HG03378 (cell line): ENCODE data around the gene TRUB1.
"Not testable (repeated sequence)": the region's sequence is repeated elsewhere in the genome, so short reads cannot be mapped to it uniquely, and the experiment has no call there.

Experiments
- ATAC-seq: cut with Tn5 transposase; IDR thresholded peaks from one replicate; pipeline ENCODE4 v1.9.1; 2021; ENCODE audit warnings: mild to moderate bottlenecking, moderate library complexity; ENCODE audit not compliant: unreplicated experiment

The TRUB1 gene

DNA sequence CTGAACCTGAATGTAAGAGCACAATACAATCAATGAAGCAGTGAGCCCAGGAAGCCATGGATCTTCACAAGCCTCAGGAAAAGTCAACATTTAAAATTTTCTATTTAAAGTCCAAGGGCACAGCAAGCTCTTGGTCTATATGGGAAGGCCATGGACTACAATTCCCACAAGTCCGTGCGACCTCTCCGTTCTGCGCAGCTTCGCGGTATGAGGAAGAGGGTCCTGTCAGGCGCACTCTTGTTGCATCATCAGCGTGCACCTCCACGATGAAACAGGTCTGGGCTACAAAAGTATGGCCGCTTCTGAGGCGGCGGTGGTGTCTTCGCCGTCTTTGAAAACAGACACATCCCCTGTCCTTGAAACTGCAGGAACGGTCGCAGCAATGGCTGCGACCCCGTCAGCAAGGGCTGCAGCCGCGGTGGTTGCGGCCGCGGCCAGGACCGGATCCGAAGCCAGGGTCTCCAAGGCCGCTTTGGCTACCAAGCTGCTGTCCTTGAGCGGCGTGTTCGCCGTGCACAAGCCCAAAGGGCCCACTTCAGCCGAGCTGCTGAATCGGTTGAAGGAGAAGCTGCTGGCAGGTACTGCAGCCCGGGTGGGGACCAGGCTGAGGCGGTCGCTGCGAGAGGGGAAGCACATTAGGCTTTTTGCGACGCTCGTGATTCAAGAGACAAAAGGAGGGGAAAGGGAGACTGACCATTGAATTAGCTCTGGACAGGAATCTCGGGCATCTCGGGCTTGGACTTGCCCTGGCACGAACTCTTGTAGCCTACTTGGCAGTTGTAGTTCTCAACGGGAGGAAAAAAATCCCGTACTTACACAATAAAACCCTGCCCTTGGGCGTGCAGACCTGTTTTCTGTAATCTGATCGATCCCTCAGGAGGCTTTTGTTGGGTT is at the start of gene TRUB1:
Gene TRUB1, plus strand, starts transcription at position 234 of the 894 bp plus-strand sequence. Its CDS starts 59 bp downstream, at position 293.
- ATAC-seq = peak; percentile 100

- no peak for ATAC-seq
Observed at GRCh38 chr10:114893251-114893650, 44.7 kb upstream of the TRUB1 start.

GRCh38 chr10:114894911-114895310 is 43.1 kb upstream of the TRUB1 start:
- ATAC-seq = no peak

GRCh38 chr10:114897011-114897410 is 41.0 kb upstream of the TRUB1 start:
- not testable (repeated sequence) for ATAC-seq

- ATAC-seq = no peak
Observed at GRCh38 chr10:114897593-114897992, 40.4 kb upstream of the TRUB1 start.

DNA sequence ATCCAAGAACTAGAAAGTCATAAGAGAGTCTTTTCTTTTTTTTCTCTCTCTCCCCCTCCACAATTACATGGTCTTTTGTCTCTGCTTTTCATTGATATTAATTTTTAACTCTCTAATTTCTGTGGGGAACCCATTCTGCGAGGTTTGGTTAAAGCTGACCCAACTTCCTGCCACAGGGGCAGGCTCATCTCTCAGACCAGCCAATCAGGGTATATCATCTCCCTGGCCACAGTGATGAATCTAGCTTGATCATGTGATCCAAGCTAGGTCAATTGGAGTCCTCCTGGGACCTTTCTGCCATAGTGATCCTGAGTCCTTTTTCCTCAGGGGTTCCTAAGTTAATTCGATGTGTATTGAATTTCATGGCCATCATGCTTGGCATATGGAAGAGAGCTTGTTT is 38.0 kb upstream of the TRUB1 start:
- no peak for ATAC-seq

- no peak for ATAC-seq
Observed at GRCh38 chr10:114900658-114901057, 37.3 kb upstream of the TRUB1 start.

- no peak for ATAC-seq
Observed at GRCh38 chr10:114902151-114902550, 35.8 kb upstream of the TRUB1 start.

DNA sequence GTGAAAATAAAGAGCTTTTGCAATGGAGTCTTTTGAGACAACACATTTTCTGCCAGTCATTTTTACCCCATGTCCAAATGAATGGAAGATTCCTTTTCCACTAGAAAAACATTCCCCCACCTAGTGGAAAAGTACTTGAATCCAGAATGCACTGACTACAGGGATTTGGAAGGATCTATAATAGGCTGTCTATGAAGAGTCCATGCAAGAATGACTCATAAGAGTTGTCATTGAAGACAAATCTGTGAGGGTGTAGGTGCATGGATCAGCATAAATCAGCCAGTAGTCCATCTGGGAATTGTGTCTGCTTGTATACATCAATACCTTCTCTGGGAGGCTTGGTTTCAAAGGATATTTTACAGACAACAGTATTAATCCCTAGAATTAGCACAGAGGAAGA is 32.5 kb upstream of the TRUB1 start:
- no peak for ATAC-seq

GRCh38 chr10:114906981-114907380 is 31.0 kb upstream of the TRUB1 start:
- no peak for ATAC-seq

DNA sequence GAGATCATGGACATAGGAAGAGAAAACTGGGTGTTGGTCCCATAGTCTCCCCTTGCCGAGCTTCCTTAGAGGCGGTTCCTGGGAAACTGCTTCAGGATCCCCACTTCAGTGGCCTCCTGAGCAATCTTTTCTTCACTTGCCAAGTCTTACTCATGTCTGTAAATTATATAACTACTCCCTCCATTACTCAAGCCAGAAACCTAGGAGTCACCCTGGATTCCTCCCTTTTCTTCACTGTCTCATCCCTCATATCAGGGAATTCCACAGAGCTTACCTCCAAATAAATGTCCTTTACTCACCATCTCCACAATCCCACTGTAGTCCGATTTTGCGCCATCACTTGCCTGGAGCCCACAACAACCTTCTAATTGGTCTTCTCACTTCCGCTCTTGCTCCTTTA is 29.1 kb upstream of the TRUB1 start:
- ATAC-seq = no peak

DNA sequence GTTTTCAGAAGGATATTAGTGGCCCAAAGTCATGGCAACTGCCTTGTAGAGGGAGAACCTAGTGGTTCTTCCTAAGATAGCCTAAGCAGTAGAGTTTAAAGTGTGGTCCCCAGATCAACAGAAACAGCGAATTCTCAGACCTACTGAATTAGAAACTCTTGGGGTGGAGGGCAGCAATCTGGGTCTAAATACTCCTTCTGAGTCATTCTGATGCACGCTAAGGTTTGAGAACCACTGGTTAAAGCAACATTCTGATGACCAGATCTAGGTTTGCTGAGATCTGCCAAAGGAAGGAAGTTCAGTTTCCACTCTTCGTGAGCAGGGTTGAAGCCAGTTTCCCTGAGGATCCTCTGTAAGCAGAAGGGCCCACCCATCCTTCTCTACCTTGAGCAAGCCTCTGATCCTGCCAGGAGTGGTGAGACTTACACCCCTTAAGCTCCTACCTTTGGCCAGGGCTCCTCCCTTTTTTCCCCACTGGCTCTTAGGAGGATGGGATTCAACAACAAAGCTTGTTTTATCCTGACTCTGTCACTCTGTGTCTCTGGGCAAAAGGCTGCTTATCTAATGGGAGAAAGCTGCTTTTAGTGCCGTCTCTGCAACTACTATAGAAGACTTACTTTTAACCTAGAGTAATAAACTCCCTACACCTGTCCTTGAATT is 26.8 kb upstream of the TRUB1 start:
- ATAC-seq = peak; percentile 77

DNA sequence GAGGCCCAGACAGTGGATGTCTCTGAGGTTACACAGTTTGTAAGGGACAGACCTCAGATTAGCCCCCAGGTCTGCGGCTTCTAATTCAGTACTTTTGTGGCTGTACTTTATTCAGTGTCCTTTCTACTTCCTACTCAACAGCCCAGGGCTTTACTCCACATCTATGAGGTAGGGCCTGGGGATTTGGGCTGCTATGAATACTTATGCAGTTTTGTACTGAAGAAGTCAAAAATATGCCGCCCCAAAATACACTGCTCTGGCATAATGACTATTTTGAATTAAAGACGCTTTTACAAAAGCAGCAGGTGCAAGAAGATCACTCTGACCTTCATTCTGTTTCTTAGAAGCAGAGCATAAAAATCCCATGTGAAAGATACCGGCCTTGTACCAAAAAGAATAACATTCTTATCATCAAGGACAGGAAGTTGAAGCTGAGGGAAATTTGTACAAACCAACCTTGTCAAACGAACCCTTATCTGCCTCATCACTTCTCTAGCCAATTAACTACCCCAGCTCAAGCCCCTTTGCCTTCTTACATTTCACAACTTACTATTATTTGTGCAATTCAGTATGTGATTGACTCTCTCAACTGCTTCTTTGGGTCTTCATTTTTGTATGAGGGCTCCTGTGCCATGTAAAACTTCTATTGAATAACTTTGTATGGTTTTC is 26.1 kb upstream of the TRUB1 start:
- ATAC-seq = no peak

GRCh38 chr10:114912470-114912859 is 25.5 kb upstream of the TRUB1 start:
- ATAC-seq = no peak

DNA sequence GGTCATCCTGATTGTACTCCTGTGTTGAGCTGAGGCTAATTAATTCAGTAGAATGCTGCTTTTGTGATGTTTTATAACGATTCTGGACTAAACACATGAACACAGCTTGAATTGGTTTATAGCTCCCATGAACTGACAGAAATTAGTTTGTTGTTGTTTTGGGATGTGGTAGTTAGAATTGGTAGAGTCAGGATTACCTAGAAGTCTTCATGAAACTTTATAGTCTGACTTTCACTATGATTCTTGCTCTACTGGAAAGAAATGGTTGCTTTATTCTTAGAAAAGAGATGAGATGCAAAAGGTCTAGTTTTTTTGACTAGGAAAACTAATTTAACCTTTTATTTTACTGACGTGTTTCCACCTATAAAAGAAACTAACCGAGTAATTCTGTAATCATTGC is 23.4 kb upstream of the TRUB1 start:
- ATAC-seq = no peak

DNA sequence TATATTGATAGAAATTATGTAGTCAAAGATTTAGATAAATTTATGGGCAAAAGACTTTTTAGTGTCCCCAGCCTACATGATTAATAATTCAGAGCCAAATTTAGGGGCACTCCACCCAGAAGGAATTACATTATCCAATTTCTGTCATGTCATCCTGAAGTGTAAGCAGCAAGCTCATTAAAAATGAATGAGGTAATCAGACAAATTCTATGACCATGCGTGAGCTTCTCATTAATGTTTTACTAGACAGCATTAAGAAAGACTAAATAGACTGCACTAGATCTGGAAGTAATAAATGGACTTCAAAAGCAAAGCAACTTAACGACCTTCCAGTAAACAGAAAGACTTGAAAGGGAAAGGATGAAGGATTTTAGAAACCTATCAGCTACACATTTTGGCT is 22.7 kb upstream of the TRUB1 start:
- ATAC-seq = no peak

- ATAC-seq = no peak
Observed at GRCh38 chr10:114916653-114917052, 21.3 kb upstream of the TRUB1 start.

DNA sequence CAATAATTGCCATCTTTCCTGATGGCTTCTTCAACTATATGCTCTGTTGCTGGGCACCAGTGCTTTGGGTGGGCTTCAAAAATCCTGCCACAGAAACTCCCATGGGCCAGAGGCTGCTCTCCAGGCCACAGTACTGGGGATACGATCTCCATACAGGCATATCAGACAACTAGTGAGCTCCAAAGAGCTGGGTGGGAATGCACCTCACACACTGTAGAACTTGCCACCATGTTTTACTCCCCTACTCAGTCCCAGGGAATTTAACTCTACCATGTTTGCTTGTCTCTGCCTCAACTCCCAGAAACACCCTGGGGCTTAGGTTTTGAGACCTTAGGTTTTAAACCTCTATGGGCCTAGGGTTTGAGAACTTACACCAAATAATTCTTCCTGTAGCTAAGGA is 20.5 kb upstream of the TRUB1 start:
- ATAC-seq = no peak

GRCh38 chr10:114917927-114918672 is 19.9 kb upstream of the TRUB1 start:
- no peak for ATAC-seq

GRCh38 chr10:114920459-114920858 is 17.5 kb upstream of the TRUB1 start:
- no peak for ATAC-seq

DNA sequence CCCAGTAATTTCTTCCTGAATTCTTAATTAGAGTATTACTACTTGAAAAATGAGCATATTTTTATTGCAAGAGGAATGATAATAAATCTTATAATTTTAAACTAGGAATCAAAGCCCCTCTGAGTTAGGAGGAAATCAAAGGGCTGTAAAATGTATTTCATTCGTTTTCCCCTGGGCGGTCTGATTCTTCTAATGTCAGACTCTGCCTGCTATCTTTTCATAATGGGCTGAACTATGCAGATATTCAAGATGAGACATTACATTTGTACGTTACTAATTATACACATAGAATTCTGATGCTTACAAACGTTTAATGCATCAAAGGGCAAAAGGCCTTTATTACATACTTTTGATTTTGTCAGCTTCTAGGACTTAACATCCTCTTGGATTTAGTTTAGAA is 16.0 kb upstream of the TRUB1 start:
- ATAC-seq = no peak
